ENCODE results near the gene PGBD2. TPM values are rescaled to one million over a fixed set of nuclear protein-coding genes. Genes with fewer than 3 reads are reported as not detected.
A peak's percentile ranks its signal among the peaks of the same experiment; 100 is the strongest.
"Not testable (repeated sequence)": the region's sequence is repeated elsewhere in the genome, so short reads cannot be mapped to it uniquely, and the experiment has no call there.

The PGBD2 gene
- 3.3 TPM for total RNA-seq
- long read RNA-seq, partial matches to known transcripts, result 0 of 7 reads
- long read RNA-seq, other reads (novel, unspliced or antisense), result 1 of 7 reads

GRCh38 chr1:248906009-248906752 lies at the start of gene PGBD2:
Gene PGBD2, plus strand, starts transcription at chr1:248906235. Its CDS starts 7,628 bp downstream, at chr1:248913863.
- ATAC-seq (peak; percentile 95), DNase-seq (peak; percentile 96)
- intact Hi-C loops (cut with micrococcal nuclease), result no loop called here

- intact Hi-C loops (cut with micrococcal nuclease), result no loop called here
- no peak for ATAC-seq
- DNase-seq, result no peak
Observed at GRCh38 chr1:248857201-248857600, 48.8 kb upstream of the PGBD2 start.

GRCh38 chr1:248857749-248858095 lies 48.3 kb upstream of the PGBD2 start:
- no peak for ATAC-seq
- no peak for DNase-seq
- intact Hi-C loops (cut with micrococcal nuclease), result no loop called here

- intact Hi-C loops (cut with micrococcal nuclease), result no loop called here
- ATAC-seq (peak; percentile 65), DNase-seq (peak; percentile 79)
Observed at GRCh38 chr1:248858096-248858890, 47.7 kb upstream of the PGBD2 start.

- intact Hi-C loops (cut with micrococcal nuclease), result no loop called here
- DNase-seq (peak; percentile 99), ATAC-seq (peak; percentile 93)
Observed at GRCh38 chr1:248858891-248859889, 46.8 kb upstream of the PGBD2 start, which contains the start of gene ZNF692. Gene ZNF692, minus strand, starts transcription at chr1:248859085. Its CDS starts 776 bp downstream, at chr1:248858309.

- DNase-seq (no peak), ATAC-seq (no peak)
- intact Hi-C loops (cut with micrococcal nuclease), result no loop called here
Observed at GRCh38 chr1:248860007-248860406, 46.0 kb upstream of the PGBD2 start.

GRCh38 chr1:248861616-248862015 lies 44.4 kb upstream of the PGBD2 start:
- ATAC-seq, result no peak
- no peak for DNase-seq
- intact Hi-C loops (cut with micrococcal nuclease), result no loop called here

- ATAC-seq, result no peak
- DNase-seq, result no peak
- intact Hi-C loops (cut with micrococcal nuclease), result no loop called here
Observed at GRCh38 chr1:248862695-248862997, 43.4 kb upstream of the PGBD2 start.

GRCh38 chr1:248862998-248863881 lies 42.8 kb upstream of the PGBD2 start:
- peak; percentile 94 for DNase-seq
- ATAC-seq, result peak; percentile 81
- intact Hi-C loops (cut with micrococcal nuclease), result no loop called here

- ATAC-seq (no peak), DNase-seq (no peak)
- intact Hi-C loops (cut with micrococcal nuclease), result no loop called here
Observed at GRCh38 chr1:248871837-248872401, 34.1 kb upstream of the PGBD2 start.

GRCh38 chr1:248872752-248873408 lies 33.2 kb upstream of the PGBD2 start:
- peak; percentile 65 for DNase-seq
- ATAC-seq, result peak; percentile 76
- intact Hi-C loops (cut with micrococcal nuclease), result no loop called here

- peak; percentile 95 for ATAC-seq
- intact Hi-C loops (cut with micrococcal nuclease), result no loop called here
- peak; percentile 94 for DNase-seq
Observed at GRCh38 chr1:248873409-248873992, 32.5 kb upstream of the PGBD2 start.

GRCh38 chr1:248873993-248874533 lies 32.0 kb upstream of the PGBD2 start:
- peak; percentile 74 for DNase-seq
- peak; percentile 77 for ATAC-seq
- intact Hi-C loops (cut with micrococcal nuclease), result no loop called here

GRCh38 chr1:248881261-248881660 lies 24.8 kb upstream of the PGBD2 start:
- intact Hi-C loops (cut with micrococcal nuclease), result no loop called here
- DNase-seq, result no peak
- no peak for ATAC-seq

GRCh38 chr1:248882427-248882826 lies 23.6 kb upstream of the PGBD2 start:
- ATAC-seq; intact Hi-C loops (cut with micrococcal nuclease); DNase-seq: not testable (repeated sequence)

GRCh38 chr1:248884632-248885295 lies 21.3 kb upstream of the PGBD2 start:
- ATAC-seq, result no peak
- intact Hi-C loops (cut with micrococcal nuclease), result no loop called here

More at GRCh38 chr1:248884632-248885295, 21.3 kb upstream of the PGBD2 start:
- no peak for DNase-seq

All from left ventricle myocardium superior (tissue), 1 donor.